DLD1 (cell line): ENCODE results near the gene OGFOD3.
"Not testable (repeated sequence)": the region's sequence is repeated elsewhere in the genome, so short reads cannot be mapped to it uniquely, and the experiment has no call there.

Source experiments
- in situ Hi-C: cut with HindIII; loops from 2 replicates; pipeline ENCODE4 v1.10.0; 2017; ENCODE audit warnings: low sequenced_read_pairs

OGFOD3 gene

DNA sequence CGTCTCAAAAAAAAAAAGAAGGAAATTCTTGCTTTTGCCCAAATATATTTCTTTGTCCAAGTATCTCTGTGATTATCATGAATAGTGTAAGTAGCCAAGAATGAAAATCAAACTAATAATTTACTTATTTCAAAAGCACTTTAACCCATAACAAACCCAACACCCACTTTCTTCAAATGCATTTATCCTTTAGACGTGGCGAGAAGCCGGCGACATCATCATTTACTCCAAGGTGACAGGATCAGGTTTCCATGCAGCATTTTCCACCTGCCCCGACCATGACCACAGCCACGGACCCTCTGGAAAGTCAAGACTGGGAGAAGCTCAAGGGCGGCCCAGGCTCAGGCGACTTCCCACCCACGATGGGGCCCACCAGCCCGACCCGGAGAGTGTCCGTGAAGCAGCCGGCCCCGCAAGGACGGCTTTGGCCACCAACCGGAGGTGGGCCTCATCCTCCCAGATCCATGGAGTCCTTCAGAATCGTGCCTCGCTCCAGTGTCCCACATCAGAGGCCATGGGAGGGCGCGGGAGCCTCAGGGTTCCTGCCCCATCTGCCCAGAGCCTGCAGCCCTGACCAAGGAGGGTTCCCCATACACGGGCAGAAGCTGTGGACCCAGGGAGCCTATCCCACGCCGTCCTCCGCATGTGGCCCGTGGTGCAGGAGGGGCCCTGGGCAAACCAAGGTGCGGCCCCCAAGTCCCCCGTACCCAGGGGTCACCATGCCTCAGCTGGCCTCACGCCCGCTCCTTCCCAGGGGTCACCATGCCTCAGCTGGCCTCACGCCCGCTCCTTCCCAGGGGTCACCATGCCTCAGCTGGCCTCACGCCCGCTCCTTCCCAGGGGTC, 28.1 kb downstream of the OGFOD3 start:
- in situ Hi-C loops, result no loop called here

DNA sequence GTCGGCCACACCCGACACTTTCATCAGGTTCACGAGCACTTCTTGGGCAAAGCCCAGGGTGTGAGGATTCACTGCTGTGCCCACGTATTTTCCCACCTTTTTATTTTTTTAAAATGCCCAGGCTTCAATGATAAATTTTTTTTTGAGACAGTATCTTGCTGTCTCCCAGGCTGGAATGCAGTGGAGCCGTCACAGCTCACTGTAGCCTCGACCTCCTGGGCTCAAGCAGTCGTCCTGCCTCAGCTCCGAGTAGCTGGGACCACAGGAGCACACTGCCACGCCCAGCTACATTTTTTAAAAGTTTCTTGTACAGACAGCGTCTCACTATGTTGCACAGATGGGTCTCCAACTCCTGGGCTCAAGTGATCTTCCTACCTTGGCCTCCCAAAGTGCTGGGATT, 29.0 kb downstream of the OGFOD3 start:
- in situ Hi-C loops, result no loop called here

DNA sequence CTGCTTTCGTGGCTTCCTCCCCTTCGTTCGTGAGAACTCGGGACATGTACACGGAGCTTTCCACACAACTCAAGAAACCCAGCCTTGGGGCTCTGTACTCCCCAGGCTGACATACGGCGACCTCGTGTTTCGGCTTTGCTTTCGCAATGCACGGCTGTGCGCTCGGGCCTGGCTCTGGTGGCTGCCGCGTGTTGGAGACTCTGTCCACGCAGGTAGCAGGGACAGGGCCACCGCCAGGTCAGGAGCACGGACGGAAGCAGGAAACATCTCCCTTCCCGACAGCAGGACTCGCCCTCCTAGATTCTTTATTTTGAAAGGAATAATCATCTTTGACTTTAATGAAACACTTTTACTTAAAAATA, 29.5 kb downstream of the OGFOD3 start:
- in situ Hi-C loops, result no loop called here

- in situ Hi-C loops, result no loop called here
Observed at GRCh38 chr17:82388223-82388921, 30.0 kb downstream of the OGFOD3 start.

DNA sequence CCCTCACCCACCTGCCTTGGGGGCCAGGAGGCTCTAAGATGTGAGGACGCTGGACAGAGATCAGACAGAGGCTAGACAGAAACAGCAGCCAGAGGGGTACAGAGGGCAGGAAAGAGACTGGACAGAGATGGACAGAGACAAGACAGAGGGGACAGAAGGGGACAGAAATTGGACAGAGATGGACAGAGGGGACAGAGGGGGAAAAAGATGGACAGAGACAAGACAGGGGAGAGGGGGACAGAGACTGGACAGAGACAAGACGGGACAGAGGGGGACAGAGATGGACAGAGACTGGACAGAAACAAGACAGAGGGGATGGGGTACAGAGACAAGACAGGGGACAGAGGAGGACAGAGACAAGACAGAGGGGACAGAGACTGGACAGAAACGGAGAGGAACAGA, 30.7 kb downstream of the OGFOD3 start:
- in situ Hi-C loops, result no loop called here

DNA sequence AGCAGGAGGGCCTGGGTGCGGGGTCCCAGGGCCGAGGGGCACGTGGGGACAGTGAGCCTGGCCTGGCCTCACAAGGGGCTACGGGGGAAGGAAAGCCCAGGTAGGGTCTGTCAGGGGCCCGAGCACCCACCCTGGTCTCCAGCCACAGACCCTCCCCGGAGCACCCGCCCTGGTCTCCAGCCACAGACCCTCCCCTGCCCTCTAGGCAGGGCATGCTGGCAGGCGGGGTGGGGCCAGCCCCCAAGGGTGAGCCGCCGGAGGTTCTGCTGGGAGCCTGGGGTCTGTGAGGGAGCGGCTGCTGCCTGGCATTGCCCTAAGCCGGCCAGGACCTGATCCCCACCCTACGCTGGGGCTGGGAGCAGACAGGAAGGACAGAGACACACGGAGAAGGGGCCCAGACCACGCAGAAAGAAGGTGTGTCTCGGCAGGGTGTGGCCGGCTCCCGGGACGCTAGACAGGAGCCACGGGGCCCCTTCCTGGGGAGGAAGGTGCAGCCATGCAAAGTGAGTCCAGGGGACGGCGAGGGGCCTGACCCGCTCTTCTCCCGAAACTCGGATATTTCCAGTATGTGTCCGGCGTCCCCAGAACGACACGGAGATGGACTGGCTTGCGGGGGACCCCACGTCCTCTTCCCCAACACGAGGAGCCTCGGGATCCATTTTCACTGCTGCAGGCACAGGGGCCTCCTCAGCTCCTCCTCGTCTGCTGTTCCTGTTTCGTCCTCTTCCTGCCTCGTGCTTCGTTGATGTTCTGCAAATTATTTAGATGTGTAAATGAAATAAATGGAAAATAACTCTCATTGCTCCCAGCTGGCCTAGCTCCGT, 31.3 kb downstream of the OGFOD3 start:
- in situ Hi-C loops, result no loop called here

DNA sequence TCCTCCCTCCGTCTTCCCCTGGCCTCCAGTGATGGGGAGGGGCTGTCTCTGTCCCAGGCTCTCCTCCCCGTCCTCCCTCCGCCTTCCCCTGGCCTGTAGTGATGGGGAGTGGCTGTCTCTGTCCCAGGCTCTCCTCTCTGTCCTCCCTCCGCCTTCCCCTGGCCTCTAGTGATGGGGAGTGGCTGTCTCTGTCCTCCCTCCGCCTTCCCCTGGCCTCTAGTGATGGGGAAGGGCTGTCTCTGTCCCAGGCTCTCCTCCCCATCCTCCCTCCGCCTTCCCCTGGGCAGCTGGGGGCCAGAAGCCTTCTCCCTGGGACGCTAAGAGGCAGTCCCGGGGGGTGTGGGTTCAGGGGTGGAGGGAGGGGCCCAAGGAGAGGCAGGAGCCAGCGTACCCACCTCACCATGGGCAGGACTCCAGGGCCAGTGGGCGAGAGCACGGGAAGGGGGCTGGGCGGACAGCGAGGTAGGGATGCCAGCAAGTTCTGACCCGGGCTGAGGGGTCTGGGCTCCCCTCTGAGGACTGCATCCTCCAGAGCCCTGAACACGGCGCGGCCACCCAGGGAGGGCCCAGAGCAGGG, 32.0 kb downstream of the OGFOD3 start:
- in situ Hi-C loops, result no loop called here

DNA sequence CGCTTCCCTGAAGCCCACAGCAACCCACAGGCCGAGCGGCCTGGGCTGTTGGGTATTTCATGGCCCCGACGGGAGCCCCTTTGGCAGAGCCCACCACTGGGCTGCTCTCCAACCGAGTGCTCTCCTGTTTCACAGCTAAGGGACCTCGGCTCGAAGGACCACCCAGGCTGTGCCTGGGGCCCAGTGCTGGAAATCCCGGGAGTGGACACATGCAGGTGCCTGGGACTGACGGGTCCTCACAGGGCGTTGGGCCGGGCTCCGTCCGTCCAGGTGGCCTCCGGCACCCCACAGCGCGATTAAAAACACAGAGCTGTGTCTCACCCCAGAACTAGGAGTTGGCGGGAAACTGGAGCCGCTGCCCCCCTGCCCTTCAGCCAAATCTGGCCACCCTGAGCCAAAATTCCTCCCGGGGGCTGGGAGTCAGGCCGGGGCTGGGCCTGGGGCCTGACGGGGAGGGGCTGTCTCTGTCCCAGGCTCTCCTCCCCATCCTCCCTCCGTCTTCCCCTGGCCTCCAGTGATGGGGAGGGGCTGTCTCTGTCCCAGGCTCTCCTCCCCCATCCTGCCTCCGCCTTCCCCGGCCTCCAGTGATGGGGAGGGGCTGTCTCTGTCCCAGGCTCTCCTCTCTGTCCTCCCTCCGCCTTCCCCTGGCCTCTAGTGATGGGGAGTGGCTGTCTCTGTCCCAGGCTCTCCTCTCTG, 32.7 kb downstream of the OGFOD3 start:
- in situ Hi-C loops, result no loop called here

- in situ Hi-C loops, result no loop called here
Observed at GRCh38 chr17:82384730-82385481, 33.5 kb downstream of the OGFOD3 start.

DNA sequence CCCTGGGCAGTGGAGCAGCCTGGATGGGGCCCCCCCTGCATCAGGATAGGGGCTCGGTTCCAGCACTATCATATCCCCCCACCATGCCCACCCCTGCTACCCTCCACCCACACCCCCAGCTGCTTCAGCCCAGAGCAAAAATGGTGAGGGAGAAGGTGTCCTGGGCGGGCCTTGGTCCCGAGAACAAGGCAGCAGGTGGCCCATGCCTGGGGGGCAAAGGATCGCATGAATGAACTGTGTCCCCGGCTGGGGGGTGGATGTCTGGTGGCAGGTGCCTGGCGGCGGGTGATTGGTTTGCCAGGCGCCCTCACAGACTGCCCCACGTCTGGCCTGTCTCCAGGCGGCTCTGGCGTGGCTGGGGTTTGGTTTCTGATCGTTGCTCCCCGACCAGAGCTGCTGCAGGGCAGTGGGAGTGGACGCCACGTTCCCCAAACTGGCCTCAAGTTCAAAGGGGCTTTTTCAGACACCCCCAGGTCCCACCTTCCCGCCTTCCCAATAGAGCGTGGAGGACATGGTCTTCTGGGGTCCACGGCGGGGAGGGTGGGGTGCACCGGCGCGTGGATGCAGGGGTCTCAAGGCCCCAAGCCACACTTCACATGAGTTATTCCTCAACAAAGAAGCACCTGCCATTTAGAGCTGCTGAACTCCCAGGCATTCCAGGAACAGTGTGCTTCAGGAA, 34.2 kb downstream of the OGFOD3 start:
- in situ Hi-C loops, result no loop called here

GRCh38 chr17:82383411-82383810, 35.0 kb downstream of the OGFOD3 start:
- in situ Hi-C loops, result no loop called here

DNA sequence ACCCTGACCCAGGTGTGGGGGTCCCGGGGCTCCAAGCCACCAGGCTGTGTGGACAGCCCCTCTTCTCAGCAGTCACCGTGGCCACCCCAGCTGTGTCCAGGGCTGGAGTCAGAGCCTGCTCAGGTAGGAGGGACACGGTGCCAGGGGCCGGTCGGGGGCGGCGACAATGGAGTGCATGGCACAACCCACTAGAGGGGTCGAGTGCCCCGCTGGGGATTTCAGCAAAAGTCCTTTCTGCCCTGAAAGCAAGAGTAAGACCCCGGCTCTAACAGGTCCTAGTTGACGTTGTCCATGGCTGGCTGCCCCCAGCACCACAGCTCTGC, 35.5 kb downstream of the OGFOD3 start:
- in situ Hi-C loops, result no loop called here

DNA sequence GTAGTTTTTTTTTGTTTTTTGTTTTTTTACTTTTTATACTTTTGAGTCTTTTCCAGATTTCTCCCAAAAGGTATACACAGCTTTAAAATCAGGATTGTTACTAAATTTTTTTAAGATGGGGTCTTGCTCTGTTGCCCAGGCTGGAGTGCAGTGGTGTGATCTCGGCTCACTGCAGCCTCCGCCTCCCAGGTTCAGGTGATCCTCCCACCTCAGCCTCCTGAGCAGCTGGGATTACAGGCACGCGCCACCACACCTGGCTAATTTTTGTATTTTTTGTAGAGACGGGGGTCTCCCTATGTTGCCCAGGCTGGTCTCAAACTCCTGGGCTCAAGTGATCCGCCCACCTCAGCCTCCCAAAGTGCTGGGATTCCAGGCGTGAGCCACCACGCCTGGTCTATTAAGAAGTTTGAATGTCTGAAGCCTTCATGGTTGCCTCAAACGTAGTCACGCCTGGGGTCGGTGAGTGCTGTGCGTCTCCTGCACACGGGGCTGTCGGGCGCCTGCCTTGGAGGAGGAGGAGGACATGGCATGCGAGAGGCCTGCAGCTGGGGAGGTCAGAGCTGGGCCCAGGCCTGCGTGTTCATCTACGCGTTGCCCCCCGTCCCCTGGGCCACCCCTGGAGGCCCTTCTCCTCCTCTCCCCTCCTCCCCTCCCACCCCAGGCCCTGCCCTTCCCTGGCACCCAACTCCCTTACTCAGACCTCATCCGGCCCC, 36.0 kb downstream of the OGFOD3 start:
- in situ Hi-C loops, result not testable (repeated sequence)

GRCh38 chr17:82381703-82382009, 36.7 kb downstream of the OGFOD3 start:
- in situ Hi-C loops, result not testable (repeated sequence)

GRCh38 chr17:82380860-82381702, 37.3 kb downstream of the OGFOD3 start:
- in situ Hi-C loops, result no loop called here

- in situ Hi-C loops, result no loop called here
Observed at GRCh38 chr17:82378741-82379021, 39.7 kb downstream of the OGFOD3 start.

DNA sequence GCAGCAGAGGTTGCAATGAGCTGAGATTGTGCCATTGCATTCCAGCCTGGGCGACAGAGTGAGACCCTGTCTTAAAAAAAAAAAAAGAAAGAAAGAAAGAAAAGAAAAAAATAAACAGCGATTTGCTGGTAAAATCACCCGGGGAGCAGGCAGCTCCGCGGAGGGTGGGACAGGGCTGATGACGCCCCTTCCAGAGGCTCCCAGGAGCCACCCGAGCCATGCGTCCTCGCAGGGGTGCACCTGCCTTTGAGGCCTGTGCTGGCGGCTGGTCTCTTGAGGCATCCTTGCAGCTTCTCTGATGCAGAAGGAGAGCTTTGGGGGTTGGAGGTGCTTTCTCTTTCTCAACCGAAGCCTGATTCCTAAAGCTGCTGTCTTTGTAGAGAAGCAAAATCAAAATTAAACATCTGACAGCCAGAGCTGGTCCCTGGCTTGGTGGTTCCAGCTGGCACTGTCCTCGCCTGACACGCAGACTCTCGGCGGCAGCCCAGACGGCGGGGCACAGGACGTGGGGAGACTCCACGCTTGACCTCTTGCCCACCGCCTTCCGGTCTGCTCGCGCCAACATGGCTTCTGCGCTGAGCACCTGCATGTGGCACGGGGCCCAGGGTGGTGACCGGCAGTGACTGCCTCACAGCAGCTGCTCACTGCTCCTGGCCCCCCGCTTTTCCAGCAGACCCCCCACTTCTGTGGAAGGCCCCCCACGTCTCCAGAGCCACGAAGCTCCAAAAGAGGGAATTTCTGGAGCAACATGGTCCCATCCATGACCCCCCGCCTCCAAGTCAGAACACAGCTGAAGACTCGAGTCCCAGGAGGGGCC, 40.3 kb downstream of the OGFOD3 start:
- in situ Hi-C loops, result no loop called here

- in situ Hi-C loops, result not testable (repeated sequence)
Observed at GRCh38 chr17:82377294-82377693, 41.1 kb downstream of the OGFOD3 start.
